Right ventricle myocardium superior (tissue), 1 donor: ENCODE results near the gene PGAP3. TPM values are rescaled to one million over a fixed set of nuclear protein-coding genes. Genes with fewer than 3 reads are reported as not detected.
"Not testable (repeated sequence)": the region's sequence is repeated elsewhere in the genome, so short reads cannot be mapped to it uniquely, and the experiment has no call there.

Experiments
- ATAC-seq: fragments of 200-7000 bp; cut with Tn5 transposase; one replicate; pipeline ENCODE4 v1.9.1; 2020; ENCODE audit warnings: mild to moderate bottlenecking; ENCODE audit not compliant: poor library complexity
- DNase-seq: peaks from one replicate; pipeline ENCODE4 v3.0.0-alpha.2; 2020
- intact Hi-C: fragments of 100-400 bp; cut with DNase I; formaldehyde crosslinking; loops from one replicate; pipeline ENCODE4 v1.11.2; 2022
- total RNA-seq: library from RNA; stranded (reverse); fragmentation: NEBNext Ultra II Directional; extraction: Animal tissue kit (Norgen Biotek cat#: 25700); gene quantifications from one replicate; pipeline ENCODE4 v1.2.1, GENCODE V29; 2021
- donor health status: DM: no; HTN: yes; CAD: no; lungs with severe emphysema.

Gene PGAP3
- total RNA-seq, 1 donor from 2014 or later, result 10.0 TPM

GRCh38 chr17:39716879-39717536, 29.2 kb upstream of the PGAP3 start:
- ATAC-seq (peak; percentile 73), DNase-seq (no peak)
- intact Hi-C loops, result no loop called here

GRCh38 chr17:39716073-39716818, 28.4 kb upstream of the PGAP3 start:
- intact Hi-C loops, result no loop called here
- ATAC-seq (peak; percentile 82), DNase-seq (no peak)

- DNase-seq (no peak), ATAC-seq (peak; percentile 6)
- intact Hi-C loops, result no loop called here
These were observed 27.7 kb upstream of the PGAP3 start for GRCh38 chr17:39715375-39716072.

- intact Hi-C loops, result no loop called here
- no peak for DNase-seq
- ATAC-seq, result no peak
These were observed 26.4 kb upstream of the PGAP3 start for GRCh38 chr17:39714234-39714633.

- ATAC-seq, result no peak
- intact Hi-C loops, result no loop called here
- no peak for DNase-seq
These were observed 24.0 kb upstream of the PGAP3 start for GRCh38 chr17:39711851-39712250.

- intact Hi-C loops, DNase-seq, ATAC-seq: not testable (repeated sequence)
These were observed 23.2 kb upstream of the PGAP3 start for GRCh38 chr17:39711071-39711470.

GRCh38 chr17:39709998-39710964, 22.4 kb upstream of the PGAP3 start:
- intact Hi-C loops, result no loop called here
- DNase-seq (no peak), ATAC-seq (no peak)

GRCh38 chr17:39709319-39709997, 21.6 kb upstream of the PGAP3 start:
- DNase-seq, result no peak
- intact Hi-C loops, result no loop called here

GRCh38 chr17:39706921-39707337, 19.1 kb upstream of the PGAP3 start:
- no peak for DNase-seq
- intact Hi-C loops, result no loop called here
- no peak for ATAC-seq

More at GRCh38 chr17:39709319-39709997, 21.6 kb upstream of the PGAP3 start:
- no peak for ATAC-seq

GRCh38 chr17:39706383-39706782, 18.5 kb upstream of the PGAP3 start:
- intact Hi-C loops, result no loop called here
- DNase-seq, result no peak
- ATAC-seq, result peak; percentile 3

- peak; percentile 72 for DNase-seq
- intact Hi-C loops, result no loop called here
These were observed 18.0 kb upstream of the PGAP3 start for GRCh38 chr17:39705786-39706348.

GRCh38 chr17:39704821-39705551, 17.1 kb upstream of the PGAP3 start:
- intact Hi-C loops, result no loop called here
- DNase-seq (no peak), ATAC-seq (no peak)

More at GRCh38 chr17:39705786-39706348, 18.0 kb upstream of the PGAP3 start:
- peak; percentile 79 for ATAC-seq

GRCh38 chr17:39703913-39704312, 16.1 kb upstream of the PGAP3 start:
- ATAC-seq (no peak), DNase-seq (no peak)
- intact Hi-C loops, result no loop called here

GRCh38 chr17:39702901-39703893, 15.3 kb upstream of the PGAP3 start:
- DNase-seq (no peak), ATAC-seq (no peak)
- intact Hi-C loops, result no loop called here

GRCh38 chr17:39701784-39702422, 14.0 kb upstream of the PGAP3 start:
- DNase-seq (no peak), ATAC-seq (no peak)
- intact Hi-C loops, result no loop called here
